Activated T-helper 2 cell treated with anti-CD3 and anti-CD28 coated beads, Interferon-gamma antibody, Interleukin-2, Interleukin-4, amounts not matched to agents 10 μg/mL and 5 μg/mL and 100 μg/mL, durations not matched to agents 14 hours and 24 hours and 36 hours (primary cell): ENCODE measurements around the gene SKA1. TPM values are rescaled to one million over a fixed set of nuclear protein-coding genes. Genes with fewer than 3 reads are reported as not detected.

Experiments
- DNase-seq: peaks from one replicate; pipeline ENCODE4 v3.0.0; 2021; ENCODE audit warnings: low spot score
- H3K27ac Mint-ChIP-seq: one replicate; pipeline ENCODE4 v1.8.0; 2021; ENCODE audit warnings: mixed read lengths
- H3K27me3 Mint-ChIP-seq: one replicate; pipeline ENCODE4 v1.8.0; 2021; ENCODE audit warnings: low read depth, mixed read lengths
- H3K36me3 Mint-ChIP-seq: one replicate; pipeline ENCODE4 v1.8.0; 2021; ENCODE audit warnings: low read depth, mixed read lengths
- H3K4me1 Mint-ChIP-seq: one replicate; pipeline ENCODE4 v1.8.0; 2021; ENCODE audit warnings: low read depth, mixed read lengths
- H3K4me3 Mint-ChIP-seq: one replicate; pipeline ENCODE4 v1.8.0; 2021; ENCODE audit warnings: low read depth, mild to moderate bottlenecking, moderate library complexity, mixed read lengths
- H3K9me3 Mint-ChIP-seq: one replicate; pipeline ENCODE4 v1.8.0; 2021; ENCODE audit warnings: mixed read lengths
- intact Hi-C: fragments of 100-400 bp; cut with micrococcal nuclease; formaldehyde crosslinking; loops from one replicate; pipeline ENCODE4 v1.15.1; 2023
- total RNA-seq: library from RNA; stranded (reverse); gene quantifications from 2 replicates; pipeline ENCODE4 v1.2.3, GENCODE V29; 2022

SKA1 gene
- total RNA-seq, 1 donor from 2014 or later, result 23.5 TPM

DNA sequence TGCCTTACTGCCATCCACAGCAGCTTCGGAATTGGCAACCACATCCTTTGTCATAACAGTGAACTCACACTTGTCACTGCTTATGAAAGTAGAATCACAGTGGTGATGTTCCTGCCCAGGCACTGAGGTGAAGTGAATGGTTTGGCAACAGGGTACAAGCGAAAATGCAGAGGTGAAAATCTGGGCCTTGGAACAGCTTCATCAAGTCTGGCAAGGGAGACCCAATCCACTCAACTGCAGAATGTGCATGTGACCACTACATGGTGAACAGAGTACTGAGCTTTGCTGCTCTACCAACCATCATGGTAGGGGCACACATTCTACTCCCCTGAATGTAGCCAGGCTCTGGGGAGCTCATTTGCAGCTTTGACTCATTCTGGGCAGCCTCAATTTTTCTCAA lies 15.0 kb upstream of the SKA1 start:
- Mint-ChIP-seq H3K4me1 (peaks cover 12% of the 10 kb centered on the region), H3K27me3 (peaks cover 15% of the 10 kb centered on the region), H3K9me3 (no peaks in the 10 kb centered on the region), H3K36me3 (no peaks in the 10 kb centered on the region), H3K4me3 (no peak overlapping the region), H3K27ac (no peak overlapping the region)
- DNase-seq, result no peak
- intact Hi-C loops, result loop anchor here (5.0 kb wide), 2 partner anchors 53 to 73 kb away; partner anchors contain the start of gene CXXC1

- Mint-ChIP-seq H3K36me3 (no peaks in the 10 kb centered on the region), H3K9me3 (no peaks in the 10 kb centered on the region), H3K4me1 (peaks cover 12% of the 10 kb centered on the region), H3K27me3 (peaks cover 15% of the 10 kb centered on the region), H3K27ac (no peak overlapping the region), H3K4me3 (no peak overlapping the region)
- DNase-seq, result no peak
- intact Hi-C loops, result no loop called here
Observed at GRCh38 chr18:50360611-50361010, 14.2 kb upstream of the SKA1 start.

DNA sequence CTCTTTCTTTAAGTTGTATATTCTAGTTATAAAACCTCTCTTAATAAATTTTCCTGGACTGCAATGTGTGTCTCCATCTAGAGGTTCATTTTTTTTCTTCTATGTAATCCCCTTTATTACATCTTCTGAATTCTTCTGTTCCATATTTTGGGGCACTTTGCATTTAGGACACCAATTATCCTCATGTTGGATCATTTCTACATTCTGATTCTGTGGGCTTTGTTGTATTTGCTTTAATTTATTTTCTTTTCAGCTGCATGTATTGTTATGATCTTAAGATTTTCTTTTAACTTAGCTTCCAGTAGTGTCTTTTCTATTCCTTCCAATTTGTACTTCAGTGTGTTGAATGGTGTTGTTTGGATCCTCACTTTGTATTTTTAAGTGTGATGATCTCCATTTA lies 5.2 kb upstream of the SKA1 start:
- peaks cover 3% of the 10 kb centered on the region for H3K4me1 Mint-ChIP-seq
- no peak overlapping the region for H3K4me3 Mint-ChIP-seq
- no peak overlapping the region for H3K27ac Mint-ChIP-seq
- H3K9me3 Mint-ChIP-seq, result peaks cover 29% of the 10 kb centered on the region
- peaks cover 28% of the 10 kb centered on the region for H3K27me3 Mint-ChIP-seq
- DNase-seq, result no peak
- intact Hi-C loops, result loop anchor here (10.0 kb wide), 1 partner anchor 505 kb away; the partner anchor contains the start of gene ME2
- H3K36me3 Mint-ChIP-seq, result peaks cover 10% of the 10 kb centered on the region

GRCh38 chr18:50372743-50373142 lies 2.1 kb upstream of the SKA1 start:
- peaks cover 13% of the 10 kb centered on the region for H3K4me1 Mint-ChIP-seq
- H3K27me3 Mint-ChIP-seq, result peaks cover 11% of the 10 kb centered on the region
- H3K4me3 Mint-ChIP-seq, result no peak overlapping the region
- peaks cover 29% of the 10 kb centered on the region for H3K9me3 Mint-ChIP-seq
- H3K27ac Mint-ChIP-seq, result no peak overlapping the region
- DNase-seq, result no peak
- H3K36me3 Mint-ChIP-seq, result peaks cover 15% of the 10 kb centered on the region
- intact Hi-C loops, result loop anchor here (10.0 kb wide), 1 partner anchor 502 kb away; the partner anchor contains the start of gene ME2

- H3K27ac Mint-ChIP-seq, result no peak overlapping the region
- H3K9me3 Mint-ChIP-seq, result peaks cover 27% of the 10 kb centered on the region
- H3K36me3 Mint-ChIP-seq, result peaks cover 18% of the 10 kb centered on the region
- DNase-seq, result no peak
- H3K4me1 Mint-ChIP-seq, result peaks cover 13% of the 10 kb centered on the region
- intact Hi-C loops, result loop anchor here (2.0 to 10.0 kb wide), 2 partner anchors 501 to 887 kb away; partner anchors contain the start of genes C18orf32 and ME2
- peaks cover 6% of the 10 kb centered on the region for H3K27me3 Mint-ChIP-seq
- H3K4me3 Mint-ChIP-seq, result no peak overlapping the region
Observed at GRCh38 chr18:50373561-50374219, 1.2 kb upstream of the SKA1 start.

DNA sequence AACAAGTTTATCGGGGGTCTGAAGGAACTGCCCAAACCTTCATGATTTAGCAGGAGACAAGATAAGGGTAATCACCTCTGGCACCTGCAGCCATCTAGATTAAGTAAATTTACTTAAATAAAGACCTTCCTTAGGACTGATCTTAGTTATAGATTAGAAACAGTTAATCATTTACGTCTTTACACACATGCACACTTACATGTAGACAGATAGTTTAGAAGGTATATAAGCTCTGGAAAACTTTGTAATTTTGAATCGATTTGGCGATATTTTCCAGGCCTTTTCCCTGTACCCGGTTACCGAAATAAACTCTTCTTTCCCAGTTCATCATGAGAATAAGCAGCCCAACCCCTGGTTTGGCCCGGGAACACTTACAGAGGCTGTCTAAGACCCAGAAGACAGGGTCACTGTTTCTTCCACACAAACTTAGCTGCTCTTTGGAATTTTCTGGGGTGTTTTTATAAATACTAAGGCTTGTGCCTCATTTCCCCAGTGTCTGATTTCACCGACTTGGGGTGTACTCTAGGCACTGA lies 560 bp upstream of the SKA1 start:
- peaks cover 18% of the 10 kb centered on the region for H3K36me3 Mint-ChIP-seq
- peak overlapping the region; percentile 87 for H3K4me3 Mint-ChIP-seq
- no peak for DNase-seq
- peaks cover 23% of the 10 kb centered on the region for H3K9me3 Mint-ChIP-seq
- peak overlapping the region; percentile 86 for H3K27ac Mint-ChIP-seq
- H3K27me3 Mint-ChIP-seq, result peaks cover 6% of the 10 kb centered on the region
- H3K4me1 Mint-ChIP-seq, result peaks cover 13% of the 10 kb centered on the region
- intact Hi-C loops, result loop anchor here (2.0 to 10.0 kb wide), 2 partner anchors 501 to 887 kb away; partner anchors contain the start of genes C18orf32 and ME2

DNA sequence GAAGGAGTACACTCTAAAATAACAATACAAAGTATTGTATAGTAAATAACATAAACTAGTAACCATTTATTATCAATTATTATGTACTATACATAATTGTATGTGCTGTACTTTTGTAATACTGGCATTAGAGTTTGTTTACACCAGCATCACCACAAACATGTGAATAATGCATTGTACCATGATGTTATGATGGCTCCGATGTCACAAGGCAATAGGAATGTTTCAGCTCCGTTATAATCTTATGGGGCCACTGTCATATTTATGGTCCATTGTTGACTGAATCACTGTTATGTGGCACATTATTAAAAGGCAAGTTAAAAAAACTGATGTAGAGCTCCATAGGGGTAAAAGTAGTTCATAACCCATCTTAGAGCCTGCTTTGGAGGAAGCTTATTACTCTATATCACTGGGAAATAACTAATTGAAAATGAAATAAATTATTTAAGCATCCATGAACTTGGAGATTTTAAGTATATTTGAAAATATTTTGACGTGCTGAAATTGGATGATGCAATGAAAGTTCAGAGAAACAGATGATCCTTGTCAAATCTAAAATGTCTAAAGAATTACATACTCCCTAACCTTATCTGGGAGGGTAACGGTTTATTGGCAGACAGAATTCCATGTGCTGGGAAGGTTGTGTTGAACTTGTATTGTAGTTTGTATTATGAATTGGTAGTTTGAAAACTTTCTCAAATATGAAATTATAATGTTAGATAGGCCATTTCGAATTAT lies 2.4 kb downstream of the SKA1 start:
- H3K9me3 Mint-ChIP-seq, result peaks cover 3% of the 10 kb centered on the region
- no peak overlapping the region for H3K4me3 Mint-ChIP-seq
- peaks cover 13% of the 10 kb centered on the region for H3K4me1 Mint-ChIP-seq
- peaks cover 13% of the 10 kb centered on the region for H3K36me3 Mint-ChIP-seq
- no peak for DNase-seq
- no peak overlapping the region for H3K27ac Mint-ChIP-seq
- no peaks in the 10 kb centered on the region for H3K27me3 Mint-ChIP-seq
- intact Hi-C loops, result loop anchor here (5.0 to 10.0 kb wide), 2 partner anchors 498 to 565 kb away; partner anchors contain the start of genes ACAA2 and ME2

- H3K4me1 Mint-ChIP-seq, result no peaks in the 10 kb centered on the region
- H3K9me3 Mint-ChIP-seq, result no peaks in the 10 kb centered on the region
- peaks cover 49% of the 10 kb centered on the region for H3K36me3 Mint-ChIP-seq
- DNase-seq, result no peak
- H3K27me3 Mint-ChIP-seq, result no peaks in the 10 kb centered on the region
- intact Hi-C loops, result no loop called here
- no peak overlapping the region for H3K4me3 Mint-ChIP-seq
- no peak overlapping the region for H3K27ac Mint-ChIP-seq
Observed at GRCh38 chr18:50388988-50389387, 14.1 kb downstream of the SKA1 start.

GRCh38 chr18:50393802-50394201 lies 19.0 kb downstream of the SKA1 start:
- Mint-ChIP-seq H3K9me3 (no peaks in the 10 kb centered on the region), H3K36me3 (peaks cover 29% of the 10 kb centered on the region), H3K4me3 (no peak overlapping the region), H3K4me1 (no peaks in the 10 kb centered on the region), H3K27ac (no peak overlapping the region), H3K27me3 (peaks cover 8% of the 10 kb centered on the region)
- intact Hi-C loops, result no loop called here
- no peak for DNase-seq

DNA sequence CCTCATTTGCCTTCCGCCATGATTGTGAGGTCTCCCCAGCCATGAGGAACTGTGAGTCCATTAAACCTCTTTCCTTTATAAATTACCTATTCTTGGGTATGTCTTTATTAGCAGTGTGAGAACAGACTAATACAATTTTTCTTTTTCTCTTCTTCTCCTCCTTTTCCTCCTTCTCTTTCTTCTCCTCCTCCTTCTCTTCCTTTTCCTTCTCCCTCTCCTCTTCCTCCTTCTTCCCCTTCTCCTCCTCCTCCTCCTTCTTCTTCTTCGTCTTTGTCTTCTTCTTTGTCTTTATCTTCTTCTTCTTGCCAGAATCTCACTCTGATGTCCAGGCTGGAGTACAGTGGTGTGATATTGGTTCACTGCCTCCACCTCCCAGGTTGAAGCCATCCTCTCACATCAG lies 20.2 kb downstream of the SKA1 start:
- Mint-ChIP-seq H3K27me3 (peaks cover 16% of the 10 kb centered on the region), H3K9me3 (no peaks in the 10 kb centered on the region), H3K36me3 (peaks cover 25% of the 10 kb centered on the region), H3K4me1 (no peaks in the 10 kb centered on the region), H3K4me3 (no peak overlapping the region), H3K27ac (no peak overlapping the region)
- no peak for DNase-seq
- intact Hi-C loops, result no loop called here

- H3K4me1 Mint-ChIP-seq, result no peaks in the 10 kb centered on the region
- no peaks in the 10 kb centered on the region for H3K9me3 Mint-ChIP-seq
- no peak for DNase-seq
- H3K4me3 Mint-ChIP-seq, result no peak overlapping the region
- H3K27ac Mint-ChIP-seq, result no peak overlapping the region
- intact Hi-C loops, result no loop called here
- peaks cover 23% of the 10 kb centered on the region for H3K27me3 Mint-ChIP-seq
- H3K36me3 Mint-ChIP-seq, result peaks cover 25% of the 10 kb centered on the region
Observed at GRCh38 chr18:50396005-50396660, 21.3 kb downstream of the SKA1 start.

DNA sequence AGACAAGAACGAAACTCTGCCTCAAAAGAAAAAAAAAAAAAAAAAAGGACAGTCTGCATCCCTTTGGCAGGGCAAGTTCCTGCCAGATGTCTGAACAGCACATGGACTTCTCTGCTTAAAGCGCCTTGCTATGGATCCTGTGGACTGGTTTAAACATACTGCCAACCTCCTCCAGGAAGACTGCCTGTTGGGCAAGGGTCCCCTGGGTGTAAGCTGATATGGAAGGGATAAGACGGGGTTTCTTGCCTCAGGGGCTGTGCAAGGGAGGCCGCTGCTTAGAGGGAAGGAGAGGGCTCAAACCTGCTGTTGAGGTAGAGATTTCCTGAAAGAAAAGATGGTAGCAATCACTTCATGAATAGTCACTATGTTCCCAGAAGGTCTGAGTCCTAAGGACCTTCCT lies 22.2 kb downstream of the SKA1 start:
- intact Hi-C loops, result no loop called here
- Mint-ChIP-seq H3K27ac (no peak overlapping the region), H3K9me3 (no peaks in the 10 kb centered on the region), H3K36me3 (peaks cover 25% of the 10 kb centered on the region), H3K4me3 (no peak overlapping the region), H3K4me1 (no peaks in the 10 kb centered on the region), H3K27me3 (peaks cover 30% of the 10 kb centered on the region)
- no peak for DNase-seq
